ES-I3 (cell line): Measurements from ENCODE around the gene FRMD5.

Experiments
- H3K36me3 ChIP-seq: 2 replicates; pipeline ENCODE4 v1.6.1; 2013; ENCODE audit warnings: mild to moderate bottlenecking, low read length, control low read depth, moderate library complexity; ENCODE audit not compliant: insufficient read depth
- H3K4me1 ChIP-seq: 2 replicates; pipeline ENCODE4 v1.6.1; 2013; ENCODE audit warnings: mild to moderate bottlenecking, control low read depth, low read length; ENCODE audit not compliant: insufficient read depth
- H3K9ac ChIP-seq: 2 replicates; pipeline ENCODE4 v1.6.1; 2013; ENCODE audit warnings: low read depth, mild to moderate bottlenecking, low read length, moderate library complexity
- H3K9me3 ChIP-seq: 2 replicates; pipeline ENCODE4 v1.6.1; 2013; ENCODE audit warnings: mild to moderate bottlenecking, low read length, moderate library complexity; ENCODE audit not compliant: control insufficient read depth, insufficient read depth

The FRMD5 gene

DNA sequence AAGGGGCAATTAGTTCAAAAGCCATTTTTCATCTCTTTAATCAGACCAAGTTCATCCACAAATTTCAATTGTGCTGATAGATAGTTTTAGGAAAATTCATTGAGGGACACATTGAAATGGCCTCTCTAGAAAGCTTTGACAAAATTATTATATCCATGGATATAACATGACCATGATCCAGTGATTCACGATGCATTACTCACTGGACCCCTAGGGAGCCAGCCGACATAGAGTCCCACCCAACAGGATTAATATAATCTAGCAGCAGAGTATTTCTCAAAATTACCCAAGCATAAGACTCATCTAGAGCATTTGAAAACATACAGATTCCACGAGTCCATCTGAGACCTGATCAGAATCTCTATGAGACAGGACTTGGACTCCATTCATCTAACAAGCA is 100.3 kb downstream of the FRMD5 start:
- Histone ChIP-seq H3K36me3 (no peaks in the 10 kb centered on the region), H3K9me3 (no peaks in the 10 kb centered on the region), H3K4me1 (no peaks in the 10 kb centered on the region)

DNA sequence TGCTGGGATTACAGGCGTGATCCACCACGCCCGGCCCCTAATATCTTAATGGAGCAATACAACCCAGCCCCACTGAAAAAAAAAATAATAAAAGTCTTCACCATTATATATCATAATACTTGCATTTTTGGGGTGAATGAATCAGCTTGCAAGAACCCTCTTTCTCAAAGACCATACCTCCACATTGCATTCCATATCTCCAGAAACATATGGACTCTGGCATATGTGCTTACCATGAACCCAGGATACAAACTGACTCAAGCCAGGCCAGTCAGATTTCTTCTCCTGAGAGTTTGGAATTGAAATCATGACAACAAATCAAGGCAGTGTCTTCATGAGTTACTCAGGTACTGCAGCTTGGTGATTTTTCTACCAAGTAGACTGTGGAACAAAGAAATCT is 101.2 kb downstream of the FRMD5 start:
- no peaks in the 10 kb centered on the region for H3K9me3 ChIP-seq
- no peaks in the 10 kb centered on the region for H3K4me1 ChIP-seq
- no peak overlapping the region for H3K9ac ChIP-seq
- H3K36me3 ChIP-seq, result no peaks in the 10 kb centered on the region

More for the DNA sequence above, 100.3 kb downstream of the FRMD5 start:
- H3K9ac ChIP-seq, result no peak overlapping the region

DNA sequence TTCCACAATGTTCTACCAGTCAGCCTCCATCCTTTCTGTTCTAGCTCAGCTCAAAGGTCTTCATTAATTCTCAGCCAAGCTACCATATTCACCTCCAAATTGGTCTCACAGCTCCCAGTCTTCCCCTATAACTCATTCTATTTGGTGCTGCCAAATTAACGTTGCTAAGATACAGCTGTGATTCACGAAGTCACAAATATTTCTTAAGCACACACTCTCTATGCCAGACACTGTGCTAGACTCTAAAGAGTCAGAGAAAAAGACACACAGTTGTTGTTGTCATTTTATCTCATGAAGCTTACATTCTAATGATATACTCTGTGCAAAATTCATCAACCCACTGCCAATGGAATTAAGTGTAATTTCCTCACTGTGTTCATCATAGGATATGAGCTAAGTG is 102.8 kb downstream of the FRMD5 start:
- no peaks in the 10 kb centered on the region for H3K9me3 ChIP-seq
- H3K9ac ChIP-seq, result no peak overlapping the region
- no peaks in the 10 kb centered on the region for H3K36me3 ChIP-seq
- H3K4me1 ChIP-seq, result no peaks in the 10 kb centered on the region

DNA sequence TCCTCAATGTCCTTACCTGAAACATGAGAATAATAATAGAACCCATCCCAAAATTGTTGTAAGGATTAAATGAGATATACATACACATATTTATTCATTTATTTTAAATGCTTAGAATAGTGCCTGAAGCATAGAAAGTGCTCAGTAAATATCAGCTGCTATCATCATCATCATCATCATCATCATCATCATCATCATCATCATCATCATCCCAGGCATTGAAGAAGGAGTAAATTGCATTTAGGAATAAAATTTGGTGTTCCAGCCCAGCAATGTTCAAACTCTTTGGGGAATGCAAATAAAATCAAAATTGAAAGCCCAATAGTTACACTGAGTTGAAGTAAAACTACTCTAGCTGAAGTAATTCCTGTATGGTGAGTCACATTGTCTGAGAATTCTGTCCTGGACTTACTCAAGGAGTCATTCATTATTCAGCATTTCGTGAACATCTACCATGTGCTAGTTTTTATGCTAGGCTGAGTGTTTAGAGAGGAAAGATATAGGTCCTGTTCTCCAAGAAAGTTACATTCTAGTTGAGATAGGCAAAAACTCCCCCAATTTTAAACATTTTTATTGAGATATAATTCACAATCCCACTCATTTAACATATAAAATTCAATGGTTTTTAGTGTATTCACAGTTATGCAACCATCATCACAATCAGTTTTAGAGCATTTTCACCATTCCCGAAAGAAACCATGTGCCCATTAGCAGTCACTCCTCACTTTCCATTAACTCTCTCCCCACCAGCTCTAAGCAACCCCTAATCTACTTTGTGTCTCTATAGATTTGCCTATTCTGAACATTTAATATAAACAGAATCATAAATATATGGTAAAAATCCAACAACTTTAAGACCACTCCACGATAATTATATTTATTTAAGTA is 107.2 kb downstream of the FRMD5 start:
- H3K9me3 ChIP-seq, result no peaks in the 10 kb centered on the region
- no peaks in the 10 kb centered on the region for H3K4me1 ChIP-seq
- no peak overlapping the region for H3K9ac ChIP-seq
- H3K36me3 ChIP-seq, result no peaks in the 10 kb centered on the region

DNA sequence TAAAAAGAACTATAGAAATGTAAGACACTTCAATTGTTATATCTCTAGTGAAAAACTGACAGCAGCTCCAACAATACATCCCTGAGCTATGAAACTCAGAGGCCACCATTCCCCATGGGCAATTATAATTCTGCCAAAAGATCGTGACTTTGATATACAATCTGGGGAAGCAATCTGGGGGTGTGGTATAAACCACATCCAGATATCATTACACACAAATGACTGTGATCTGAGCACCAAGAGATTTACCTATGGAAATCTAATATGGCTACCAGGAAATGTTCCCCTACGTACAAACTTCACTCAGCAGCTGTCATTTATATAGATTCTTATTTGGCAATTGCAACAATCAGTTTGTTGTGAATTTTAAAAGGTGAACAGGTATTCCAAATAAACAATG is 110.3 kb downstream of the FRMD5 start:
- no peaks in the 10 kb centered on the region for H3K36me3 ChIP-seq
- H3K9me3 ChIP-seq, result no peaks in the 10 kb centered on the region
- no peak overlapping the region for H3K9ac ChIP-seq
- H3K4me1 ChIP-seq, result no peaks in the 10 kb centered on the region

DNA sequence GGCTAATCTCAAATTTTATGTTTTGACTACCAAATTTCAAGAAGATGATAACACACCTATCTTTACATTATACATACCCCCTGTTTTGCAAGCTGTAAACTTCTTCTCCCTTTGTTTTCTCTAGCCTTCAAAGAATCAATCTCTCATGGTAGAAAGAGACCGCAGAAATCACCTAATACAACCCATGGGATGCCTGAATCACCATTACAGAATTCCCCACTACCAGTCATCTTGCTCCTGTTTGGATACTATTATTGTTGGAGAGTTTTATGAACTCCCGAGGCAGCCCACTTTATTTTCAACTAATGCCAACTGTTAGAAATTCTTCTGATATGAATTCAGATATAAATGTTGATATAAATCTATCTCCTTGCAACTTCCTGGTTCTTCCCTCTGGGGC is 110.9 kb downstream of the FRMD5 start:
- Histone ChIP-seq H3K36me3 (no peaks in the 10 kb centered on the region), H3K9me3 (no peaks in the 10 kb centered on the region), H3K4me1 (no peaks in the 10 kb centered on the region), H3K9ac (no peak overlapping the region)

DNA sequence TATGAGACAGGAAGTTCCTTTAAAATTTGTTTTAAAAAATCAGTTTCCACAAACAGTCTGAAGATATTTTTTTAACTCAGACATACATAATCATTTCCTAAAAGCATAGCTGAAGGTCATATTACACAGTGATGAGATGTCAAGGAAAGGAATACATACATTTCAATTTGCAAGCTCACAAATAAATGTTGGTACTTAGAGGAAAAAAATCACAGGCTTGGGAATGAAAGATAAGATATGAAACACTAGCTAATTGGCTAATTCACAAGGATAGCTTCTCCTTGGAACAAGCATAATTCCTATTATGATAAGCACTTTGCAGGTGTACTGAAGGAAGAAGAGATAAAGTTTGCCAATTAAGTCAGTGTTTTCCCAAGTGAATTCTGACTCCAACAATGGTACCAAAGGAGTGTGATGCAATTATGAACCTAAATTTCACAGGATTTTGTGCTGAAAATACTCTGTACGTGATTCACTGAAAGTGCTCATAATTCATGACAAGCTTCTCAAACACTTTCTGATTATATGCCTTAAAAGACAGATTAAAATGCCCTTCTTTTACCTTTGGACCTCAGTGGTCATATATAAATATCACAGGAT is 112.4 kb downstream of the FRMD5 start:
- Histone ChIP-seq H3K36me3 (no peaks in the 10 kb centered on the region), H3K9me3 (no peaks in the 10 kb centered on the region)

DNA sequence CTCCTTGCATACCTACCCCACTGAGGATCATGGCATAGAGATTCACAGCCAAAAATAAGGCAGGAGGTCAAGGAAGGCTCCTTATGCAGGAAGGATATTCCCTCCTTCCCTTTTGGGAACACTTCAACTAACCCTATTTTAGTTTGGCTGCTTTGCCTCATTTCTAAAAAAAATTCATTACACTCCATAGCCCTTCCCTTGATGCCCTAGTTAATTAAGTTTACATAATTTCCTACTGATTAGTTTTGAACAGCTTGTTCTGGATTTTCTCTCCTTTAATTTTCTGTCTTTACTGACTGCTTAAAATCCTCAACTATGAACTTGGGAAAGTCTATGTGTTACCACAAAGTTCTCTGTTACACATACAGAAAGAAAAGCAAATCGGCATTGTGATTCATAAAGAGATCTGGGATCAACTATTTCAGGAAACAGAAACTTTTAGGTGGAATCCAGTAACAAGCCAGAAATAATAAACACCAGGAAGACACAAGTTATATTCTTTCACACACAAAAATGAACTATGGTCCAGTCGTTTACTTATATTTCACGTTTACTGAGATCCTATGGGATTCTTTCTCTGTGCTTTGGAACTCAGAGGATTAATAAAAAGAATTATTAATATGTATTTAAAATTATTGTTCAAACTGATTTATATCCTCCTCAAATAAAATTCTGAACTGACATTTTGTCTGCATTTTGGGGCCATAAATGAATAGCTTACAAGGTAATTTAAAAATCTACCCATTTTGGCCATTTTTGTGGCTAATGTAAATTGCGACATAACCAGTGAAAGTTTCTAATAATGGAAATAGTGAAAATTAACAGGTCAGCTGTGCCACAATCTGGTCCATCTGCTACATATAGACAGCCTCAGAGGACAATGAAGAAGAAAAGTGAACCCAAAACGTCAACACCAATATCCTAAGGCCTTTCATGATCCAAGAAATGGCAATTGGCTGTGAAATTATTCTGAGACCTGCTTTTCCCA is 113.8 kb downstream of the FRMD5 start:
- Histone ChIP-seq H3K36me3 (no peaks in the 10 kb centered on the region), H3K9me3 (no peaks in the 10 kb centered on the region), H3K9ac (no peak overlapping the region), H3K4me1 (no peaks in the 10 kb centered on the region)

More for the DNA sequence above, 112.4 kb downstream of the FRMD5 start:
- Histone ChIP-seq H3K4me1 (no peaks in the 10 kb centered on the region), H3K9ac (no peak overlapping the region)

DNA sequence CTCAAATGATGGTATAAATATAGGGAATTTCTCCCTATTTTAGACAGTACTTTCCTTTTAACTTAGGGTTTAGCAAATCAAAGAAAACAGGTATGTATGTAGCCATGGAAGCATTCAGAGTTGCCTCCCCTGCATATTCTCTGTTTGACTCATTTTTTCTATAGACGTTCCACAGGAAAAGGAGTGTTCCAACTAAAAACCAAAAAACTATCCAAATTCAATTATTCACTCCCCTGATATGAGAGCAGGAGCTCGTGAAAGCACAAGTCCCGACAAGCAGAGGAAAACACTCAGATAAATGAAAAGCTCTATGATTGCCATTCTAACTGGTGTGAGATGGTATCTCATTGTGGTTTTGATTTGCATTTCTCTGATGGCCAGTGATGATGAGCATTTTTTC is 119.5 kb downstream of the FRMD5 start:
- Histone ChIP-seq H3K9ac (no peak overlapping the region), H3K9me3 (no peaks in the 10 kb centered on the region), H3K36me3 (no peaks in the 10 kb centered on the region), H3K4me1 (no peaks in the 10 kb centered on the region; the same call in 1 of the 2 replicates)

DNA sequence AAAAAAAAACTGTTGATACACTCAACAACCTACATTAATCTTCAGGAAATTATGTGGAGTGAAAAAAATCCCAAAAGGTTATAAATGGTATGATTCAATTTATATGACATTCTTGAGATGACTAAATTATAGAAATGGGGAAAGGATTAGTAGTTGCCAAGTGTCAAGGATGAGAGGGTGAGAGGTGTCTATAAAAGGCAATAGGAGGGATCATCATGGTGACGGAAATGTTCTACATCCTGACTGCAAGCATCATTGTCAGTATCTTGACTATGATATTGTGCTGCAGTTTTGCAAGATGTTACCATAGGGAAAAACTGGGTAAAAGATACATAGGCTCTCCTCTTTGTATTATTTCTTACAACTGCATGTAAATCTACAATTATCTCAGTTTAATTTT is 125.6 kb downstream of the FRMD5 start:
- Histone ChIP-seq H3K9ac (no peak overlapping the region), H3K4me1 (no peaks in the 10 kb centered on the region), H3K36me3 (no peaks in the 10 kb centered on the region), H3K9me3 (no peaks in the 10 kb centered on the region)

DNA sequence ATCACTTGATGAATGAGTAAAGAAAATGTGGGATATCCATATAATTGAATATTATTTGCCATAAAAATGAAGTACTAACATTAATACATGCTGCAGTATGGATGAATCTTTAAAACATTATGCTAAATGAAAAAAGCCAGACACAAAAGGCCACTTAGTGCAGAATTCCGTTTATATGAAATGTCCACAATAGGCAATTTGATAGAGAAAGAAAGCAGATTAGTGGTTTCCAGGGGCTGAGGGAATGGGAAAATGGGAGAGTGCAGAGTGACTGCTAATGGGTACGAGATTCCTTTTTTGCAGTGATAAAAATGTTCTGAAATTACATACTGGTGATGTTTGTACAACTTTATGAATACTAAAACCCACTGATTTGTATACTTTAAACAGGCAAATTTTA is 126.7 kb downstream of the FRMD5 start:
- Histone ChIP-seq H3K36me3 (no peaks in the 10 kb centered on the region), H3K4me1 (no peaks in the 10 kb centered on the region), H3K9me3 (no peaks in the 10 kb centered on the region), H3K9ac (no peak overlapping the region)

DNA sequence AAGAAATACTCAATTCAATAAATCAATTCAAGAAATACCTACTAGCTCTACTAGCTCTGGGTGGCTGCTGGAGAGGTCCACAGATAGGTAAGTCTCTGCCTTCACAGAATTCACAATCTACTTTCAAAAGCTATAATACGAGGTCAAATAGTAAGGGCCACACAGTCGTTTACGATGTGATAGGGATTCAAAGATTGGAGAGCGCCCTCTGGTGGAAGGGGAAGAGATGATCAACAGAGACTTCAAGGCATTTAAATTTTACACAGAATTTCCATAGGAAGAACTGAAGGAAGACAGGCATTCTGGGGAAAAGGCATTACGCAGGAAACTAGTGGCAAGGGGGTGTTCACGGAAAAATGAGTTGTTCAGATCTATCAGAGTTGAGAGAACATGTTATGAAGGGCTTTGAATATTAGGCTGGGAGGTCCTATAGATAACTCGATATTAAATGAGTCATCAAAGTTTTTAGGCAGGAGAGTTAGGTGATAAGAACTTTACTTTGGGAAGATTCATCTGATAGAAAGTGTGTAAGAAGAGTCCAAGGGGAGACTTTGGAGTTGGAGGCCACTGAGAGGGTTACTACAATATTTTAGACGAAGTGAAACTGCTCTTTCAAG is 128.8 kb downstream of the FRMD5 start:
- no peak overlapping the region for H3K9ac ChIP-seq
- no peaks in the 10 kb centered on the region for H3K9me3 ChIP-seq
- no peaks in the 10 kb centered on the region for H3K36me3 ChIP-seq
- H3K4me1 ChIP-seq, result no peaks in the 10 kb centered on the region

DNA sequence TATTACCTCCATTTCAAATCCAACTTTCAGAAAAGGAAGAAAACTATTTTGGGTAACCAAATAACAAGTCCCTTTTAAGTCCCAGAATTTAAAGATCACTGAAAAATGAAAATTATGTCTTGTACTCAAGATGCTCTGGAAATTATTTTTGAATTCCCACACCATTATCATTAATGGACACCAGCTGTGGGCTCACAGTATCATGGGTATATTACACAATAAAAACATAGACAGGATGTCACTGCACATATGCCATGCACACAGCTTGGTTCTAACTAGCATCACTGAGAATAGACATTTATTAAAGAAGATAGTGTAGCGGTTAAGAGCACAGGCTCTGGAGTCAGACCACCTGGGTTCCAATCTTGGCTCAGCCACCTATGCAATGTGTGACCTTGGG is 130.4 kb downstream of the FRMD5 start:
- Histone ChIP-seq H3K9ac (no peak overlapping the region), H3K9me3 (no peaks in the 10 kb centered on the region), H3K4me1 (no peaks in the 10 kb centered on the region), H3K36me3 (no peaks in the 10 kb centered on the region)

DNA sequence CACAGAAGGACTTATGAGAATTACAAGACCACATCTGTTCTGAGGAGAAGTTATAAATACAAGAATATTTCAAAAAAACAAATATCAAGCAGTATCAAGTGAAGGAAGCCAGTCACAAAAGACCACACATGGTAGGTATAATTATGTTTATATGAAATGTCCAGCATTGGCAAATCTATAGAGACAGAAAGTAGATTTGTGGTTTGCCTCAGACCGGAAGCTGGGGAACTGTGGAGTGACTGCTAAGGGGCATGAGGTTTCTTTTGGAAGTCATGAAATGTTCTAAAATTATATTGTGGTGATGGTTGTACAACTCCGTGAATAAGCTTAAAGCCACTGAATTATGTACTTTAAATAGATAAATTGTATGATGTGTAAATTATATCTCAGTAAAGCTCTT is 136.9 kb downstream of the FRMD5 start:
- Histone ChIP-seq H3K36me3 (no peaks in the 10 kb centered on the region), H3K4me1 (no peaks in the 10 kb centered on the region), H3K9ac (no peak overlapping the region), H3K9me3 (no peaks in the 10 kb centered on the region)
